Loucy (cell line): ENCODE results near the gene CCDC38.

Source experiments
- CTCF ChIP-seq: fragments of 200-600 bp; sonication (generic); conservative IDR thresholded peaks from 2 replicates; pipeline ENCODE4 v1.5.1; 2014; ENCODE audit warnings: mild to moderate bottlenecking, antibody characterized with exemption, low read length
- EZH2phosphoT487 ChIP-seq: fragments of 200-600 bp; IDR thresholded peaks from 2 replicates; pipeline ENCODE4 v1.6.1; 2018; ENCODE audit warnings: antibody characterized with exemption, mild to moderate bottlenecking, moderate library complexity, borderline replicate concordance

DNA sequence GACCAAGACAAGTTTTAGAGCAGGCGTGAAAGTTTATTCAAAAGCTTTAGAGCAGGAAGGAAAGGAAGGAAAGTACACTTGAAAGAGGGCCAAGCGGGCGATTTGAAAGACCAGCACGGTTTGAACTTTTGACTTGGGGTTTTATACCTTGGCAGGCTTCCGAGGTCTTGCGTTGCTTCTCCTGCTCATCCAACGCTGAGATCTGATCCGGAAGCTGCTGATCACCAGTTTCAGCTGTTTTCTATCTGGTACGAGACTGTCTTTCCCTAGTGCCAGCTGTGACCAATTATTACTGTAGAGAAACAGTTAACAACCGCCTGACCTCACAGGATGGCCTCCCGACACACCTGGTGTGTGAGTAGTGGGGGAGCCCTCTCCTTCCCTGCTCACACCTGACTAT, 104.3 kb downstream of the CCDC38 start:
- no peak for TF ChIP-seq EZH2phosphoT487
- TF ChIP-seq CTCF, result no peak
